GM23338 (cell line): ENCODE measurements around the gene SPRR2A. TPM values are rescaled to one million over a fixed set of nuclear protein-coding genes. Genes with fewer than 3 reads are reported as not detected.

ENCODE experiments used
- ATAC-seq: fragments of 200-7000 bp; cut with Tn5 transposase; 3 replicates; pipeline ENCODE4 v1.9.1; 2020
- DNase-seq: peaks from one replicate; pipeline ENCODE4 v3.0.0-alpha.2; 2015; ENCODE audit warnings: low spot score
- H2AFZ ChIP-seq: fragments of 200-600 bp; sonication (generic); 2 replicates; pipeline ENCODE4 v1.8.0; 2016; ENCODE audit warnings: antibody characterized with exemption, mild to moderate bottlenecking, moderate library complexity
- H3F3A ChIP-seq: fragments of 200-600 bp; sonication (generic); replicated peaks from 2 replicates; pipeline ENCODE4 v1.8.0; 2017; ENCODE audit warnings: antibody characterized with exemption, mixed run types, low read depth
- H3K27ac ChIP-seq: fragments of 200-600 bp; sonication (generic); 2 replicates; pipeline ENCODE4 v1.6.1; 2016; ENCODE audit warnings: low read depth
- H3K27me3 ChIP-seq: fragments of 200-600 bp; sonication (generic); 2 replicates; pipeline ENCODE4 v1.8.0; 2016; ENCODE audit warnings: mild to moderate bottlenecking, mixed run types, moderate library complexity; ENCODE audit not compliant: insufficient read depth
- H3K36me3 ChIP-seq: fragments of 200-600 bp; sonication (generic); 2 replicates; pipeline ENCODE4 v1.8.0; 2016; ENCODE audit warnings: mild to moderate bottlenecking; ENCODE audit not compliant: insufficient read depth
- H3K4me1 ChIP-seq: fragments of 200-600 bp; sonication (generic); 2 replicates; pipeline ENCODE4 v1.8.0; 2016; ENCODE audit warnings: mild to moderate bottlenecking, moderate library complexity; ENCODE audit not compliant: insufficient read depth
- H3K4me2 ChIP-seq: fragments of 200-600 bp; sonication (generic); 2 replicates; pipeline ENCODE4 v1.7.1; 2017; ENCODE audit warnings: mixed run types
- H3K4me3 ChIP-seq: fragments of 200-600 bp; sonication (generic); 2 replicates; pipeline ENCODE4 v1.6.1; 2016; ENCODE audit warnings: mixed run types
- H3K79me2 ChIP-seq: fragments of 200-600 bp; sonication (generic); replicated peaks from 2 replicates; pipeline ENCODE4 v1.8.0; 2017; ENCODE audit warnings: mild to moderate bottlenecking; ENCODE audit not compliant: insufficient read depth
- H3K9me2 ChIP-seq: fragments of 200-600 bp; sonication (generic); 2 replicates; pipeline ENCODE4 v1.8.0; 2017; ENCODE audit not compliant: insufficient read depth
- H4K20me1 ChIP-seq: fragments of 200-600 bp; sonication (generic); replicated peaks from 2 replicates; pipeline ENCODE4 v1.8.0; 2017; ENCODE audit warnings: mild to moderate bottlenecking; ENCODE audit not compliant: insufficient read depth
- H3K27ac Mint-ChIP-seq: 2 replicates; pipeline ENCODE4 v1.8.0; 2020; ENCODE audit warnings: inconsistent platforms, mild to moderate bottlenecking, moderate library complexity, mixed read lengths
- H3K27me3 Mint-ChIP-seq: 3 replicates; pipeline ENCODE4 v1.8.0; 2022; ENCODE audit warnings: low read depth, mild to moderate bottlenecking, moderate library complexity, mixed read lengths, inconsistent platforms; ENCODE audit not compliant: insufficient read depth, poor library complexity
- H3K36me3 Mint-ChIP-seq: 3 replicates; pipeline ENCODE4 v1.8.0; 2021; ENCODE audit warnings: low read depth, mild to moderate bottlenecking, inconsistent platforms, moderate library complexity, mixed read lengths
- H3K4me1 Mint-ChIP-seq: 3 replicates; pipeline ENCODE4 v1.8.0; 2020; ENCODE audit warnings: mild to moderate bottlenecking, inconsistent platforms, mixed read lengths
- H3K4me3 Mint-ChIP-seq: 3 replicates; pipeline ENCODE4 v1.8.0; 2021; ENCODE audit warnings: moderate library complexity, mild to moderate bottlenecking, inconsistent platforms, mixed read lengths
- H3K9me3 Mint-ChIP-seq: 3 replicates; pipeline ENCODE4 v1.8.0; 2020; ENCODE audit warnings: moderate library complexity, mild to moderate bottlenecking, inconsistent platforms, mixed read lengths
- CREB1 ChIP-seq: fragments of 250-450 bp; sonication (Bioruptor Pico); IDR thresholded peaks from 2 replicates; pipeline ENCODE4 v1.5.0; 2020; ENCODE audit warnings: low read depth, mild to moderate bottlenecking, moderate library complexity
- EZH2phosphoT487 ChIP-seq: fragments of 200-600 bp; sonication (generic); IDR thresholded peaks from one replicate; pipeline ENCODE4 v1.8.1; 2018; ENCODE audit warnings: antibody characterized with exemption; ENCODE audit not compliant: unreplicated experiment
- ZNF331 ChIP-seq: fragments of 250-450 bp; sonication (Bioruptor Pico); IDR thresholded peaks from 2 replicates; pipeline ENCODE4 v1.5.0; 2020; ENCODE audit warnings: low read depth, mild to moderate bottlenecking, moderate library complexity
- ZNF462 ChIP-seq: fragments of 250-450 bp; sonication (Bioruptor Pico); IDR thresholded peaks from 2 replicates; pipeline ENCODE4 v1.5.0; 2020; ENCODE audit warnings: mild to moderate bottlenecking, moderate library complexity
- polyA plus RNA-seq: library from polyadenylated mRNA; unstranded; fragments of >200 nt; fragmentation: Nextera tagmentation; extraction: Ambion mirVana; gene quantifications from 2 replicates; pipeline ENCODE4 v1.2.1, GENCODE V29; 2016
- total RNA-seq: library from RNA; depleted of rRNA; stranded (reverse); fragments of >200 nt; shearing (Covaris generic); gene quantifications from 2 replicates; pipeline ENCODE4 v1.2.3, GENCODE V29; 2014

The SPRR2A gene
- total and polyA plus RNA-seq, 2 experiments from 2014 or later = not detected

- no peaks in the 10 kb centered on the region for H3K36me3 Mint-ChIP-seq
These were observed 8.1 kb downstream of the SPRR2A start for GRCh38 chr1:153049211-153049610.

More at GRCh38 chr1:153049211-153049610, 8.1 kb downstream of the SPRR2A start:
- no peaks in the 10 kb centered on the region for H3K9me3 Mint-ChIP-seq
- Histone ChIP-seq H3K4me2 (no peak overlapping the region), H3K27me3 (no peaks in the 10 kb centered on the region), H3K4me1 (no peaks in the 10 kb centered on the region), H4K20me1 (no peaks in the 10 kb centered on the region), H3K9me2 (no peaks in the 10 kb centered on the region), H3K36me3 (no peaks in the 10 kb centered on the region), H3K4me3 (no peak overlapping the region), H3F3A (no peaks in the 10 kb centered on the region), H3K79me2 (no peaks in the 10 kb centered on the region), H2AFZ (no peak overlapping the region), H3K27ac (no peak overlapping the region)
- peaks cover 2% of the 10 kb centered on the region for H3K27me3 Mint-ChIP-seq
- no peaks in the 10 kb centered on the region for H3K4me1 Mint-ChIP-seq
- TF ChIP-seq ZNF331 (no peak), ZNF462 (CRISPR knock-in tag) (no peak), CREB1 (no peak), EZH2phosphoT487 (no peak)
- H3K27ac Mint-ChIP-seq = no peak overlapping the region
- ATAC-seq = no peak
- no peak for DNase-seq
- no peak overlapping the region for H3K4me3 Mint-ChIP-seq
